ENCODE measurements around the gene SETD5. TPM values are rescaled to one million over a fixed set of nuclear protein-coding genes. Genes with fewer than 3 reads are reported as not detected.

The SETD5 gene
- total and polyA plus RNA-seq, 12 donors, result 10.8 to 64.7 (median 55.6) TPM

DNA sequence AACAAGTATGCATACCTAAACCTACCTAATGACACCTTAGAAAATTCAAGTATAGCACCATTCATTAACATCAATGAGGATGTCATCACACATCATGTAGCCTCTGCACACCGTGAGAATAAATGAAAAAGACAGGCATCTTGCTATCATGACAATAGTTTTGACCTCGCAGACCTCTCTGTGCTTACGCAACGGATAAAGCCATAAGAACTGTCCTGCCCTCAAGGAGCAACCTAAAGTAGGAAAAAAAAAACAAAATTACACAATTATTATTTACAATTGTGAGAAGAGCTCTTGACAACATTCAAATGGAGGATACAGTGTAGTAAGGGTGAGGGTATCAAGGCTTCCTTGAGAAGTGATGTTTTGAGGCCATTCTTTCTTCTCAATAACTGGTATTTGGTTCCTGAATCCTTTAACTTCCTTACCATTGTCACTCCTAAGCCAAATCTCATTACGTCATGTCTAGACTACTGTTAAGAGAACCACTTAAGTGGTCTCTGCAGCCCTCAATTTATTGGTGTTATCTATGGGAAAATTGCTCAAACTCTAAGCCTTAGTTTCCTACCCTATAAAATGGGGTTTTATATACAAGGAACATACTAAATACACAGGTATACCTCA lies 7.0 kb upstream of the SETD5 start:
- ATAC-seq (no peak), DNase-seq (no peak)
- Histone ChIP-seq H3K36me3 (peaks cover 3 to 99% (median 58%) of the 10 kb centered on the region in 9 donors), H3K27me3 (no peaks in the 10 kb centered on the region), H3K4me1 (peaks cover 8 to 61% (median 45%) of the 10 kb centered on the region in 9 donors), H3K9me3 (no peaks in the 10 kb centered on the region), H3K27ac (no peak overlapping the region), H3K4me3 (no peak overlapping the region)
- WGBS, 2 donors, result 89 to 92% methylated on average over 5 of the region's 5 CpGs
- intact Hi-C loops (cut with DNase I), result no loop called here
- TF ChIP-seq CTCF (IDR thresholded peaks at IDR 0.05), result no peak

DNA sequence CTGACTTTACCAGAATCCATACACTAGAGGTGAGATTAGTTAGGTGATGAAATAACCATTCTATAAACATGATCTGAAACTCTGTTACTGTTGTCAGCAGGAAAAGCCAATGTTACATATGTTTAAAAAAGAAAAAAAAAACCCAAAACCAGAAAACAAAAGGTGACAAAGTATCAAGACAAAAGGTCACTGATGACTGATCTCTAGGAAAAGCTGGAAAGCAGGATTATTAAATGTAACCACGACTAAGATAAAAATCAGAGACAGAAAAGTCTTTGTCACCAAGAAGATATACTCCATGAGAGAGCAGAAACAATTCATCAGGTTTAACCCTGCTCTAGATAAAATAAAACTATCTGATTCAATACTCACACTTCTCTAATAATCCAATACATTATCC lies 5.4 kb upstream of the SETD5 start:
- no peak for DNase-seq
- Histone ChIP-seq H3K9me3 (no peaks in the 10 kb centered on the region), H3K4me3 (no peak overlapping the region), H3K27ac (peak overlapping the region in 2 of 10 donors; percentile 21 to 25), H3K27me3 (no peaks in the 10 kb centered on the region), H3K4me1 (peaks cover 11 to 56% (median 51%) of the 10 kb centered on the region in 9 donors), H3K36me3 (peaks cover 3 to 84% (median 55%) of the 10 kb centered on the region in 9 donors)
- intact Hi-C loops (cut with DNase I), result no loop called here
- ATAC-seq, result no peak
- no peak for TF ChIP-seq CTCF (IDR thresholded peaks at IDR 0.05)
- 10 to 29% methylated on average over 1 of the region's 1 CpG for WGBS, 2 donors

DNA sequence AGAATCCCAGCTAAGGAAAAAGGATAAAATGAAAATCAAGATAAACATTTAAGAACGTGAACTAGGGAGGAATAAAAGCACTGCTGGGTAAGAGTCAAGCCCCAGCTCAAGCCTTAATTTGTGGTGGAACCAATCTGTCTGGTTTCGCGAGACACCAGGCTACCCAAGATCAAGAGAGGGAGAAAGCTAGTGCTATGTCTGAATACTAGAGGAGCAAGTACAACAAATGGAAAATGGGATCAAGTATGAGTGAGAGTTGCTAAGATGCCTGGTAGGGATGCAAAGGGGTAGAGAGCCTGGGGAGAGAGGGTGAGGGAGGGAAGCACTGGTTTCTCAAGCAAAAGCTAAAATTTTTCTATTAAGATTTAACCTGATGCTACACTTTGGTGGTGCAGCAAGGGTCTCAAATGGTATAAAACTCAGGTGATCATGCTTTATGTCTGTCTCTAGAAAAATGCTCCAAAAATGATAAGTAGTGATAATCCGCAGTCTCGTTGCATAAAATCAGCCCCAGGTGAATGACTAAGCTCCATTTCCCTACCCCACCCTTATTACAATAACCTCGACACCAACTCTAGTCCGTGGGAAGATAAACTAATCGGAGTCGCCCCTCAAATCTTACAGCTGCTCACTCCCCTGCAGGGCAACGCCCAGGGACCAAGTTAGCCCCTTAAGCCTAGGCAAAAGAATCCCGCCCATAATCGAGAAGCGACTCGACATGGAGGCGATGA lies 1.7 kb upstream of the SETD5 start:
- Histone ChIP-seq H3K4me3 (peak overlapping the region; percentile 49 to 97 (median 90)), H3K9me3 (no peaks in the 10 kb centered on the region), H3K27me3 (no peaks in the 10 kb centered on the region), H3K4me1 (peaks cover 16 to 77% (median 63%) of the 10 kb centered on the region in 9 donors), H3K36me3 (peaks cover 0 to 47% (median 18%) of the 10 kb centered on the region in 9 donors), H3K27ac (peak overlapping the region; percentile 90 to 99 (median 99))
- ATAC-seq, result no peak
- intact Hi-C loops (cut with DNase I), result loop anchor here in 5 of 10 donors (1.0 to 5.0 kb wide), 4 partner anchors 27 to 33 kb away; partner anchors contain the start of gene THUMPD3 (in 4 of the 5)
- WGBS, 2 donors, result 7 to 9% methylated on average over 15 of the region's 15 CpGs
- DNase-seq, result no peak
- TF ChIP-seq CTCF (IDR thresholded peaks at IDR 0.05), result no peak

- Histone ChIP-seq H3K9me3 (no peaks in the 10 kb centered on the region), H3K27me3 (no peaks in the 10 kb centered on the region), H3K27ac (peak overlapping the region; percentile 90 to 99 (median 99)), H3K36me3 (peaks cover 0 to 42% (median 12%) of the 10 kb centered on the region in 9 donors), H3K4me1 (peaks cover 16 to 77% (median 67%) of the 10 kb centered on the region in 9 donors), H3K4me3 (peak overlapping the region; percentile 49 to 97 (median 90))
- intact Hi-C loops (cut with DNase I), result loop anchor here in 5 of 10 donors (1.0 to 5.0 kb wide), 4 partner anchors 26 to 34 kb away; partner anchors contain the start of gene THUMPD3 (in 4 of the 5)
- 1% methylated on average over 24 to 25 of the region's 25 CpGs for WGBS, 2 donors
- no peak for TF ChIP-seq CTCF (IDR thresholded peaks at IDR 0.05)
- peak in 1 of 2 donors; percentile 85 for DNase-seq
- ATAC-seq, result peak; percentile 17 to 66 (median 35)
Observed at GRCh38 chr3:9396301-9396631, 1.1 kb upstream of the SETD5 start.
